NCI-H2107 (cell line): ENCODE measurements around the gene CCDC188.
"Not testable (repeated sequence)": the region's sequence is repeated elsewhere in the genome, so short reads cannot be mapped to it uniquely, and the experiment has no call there.

Experiments
- DNase-seq: peaks from one replicate; lab custom pipeline; 2025; lab: John Stamatoyannopoulos, UW

Gene CCDC188

GRCh38 chr22:20170170-20170569 lies 19.3 kb upstream of the CCDC188 start:
- no peak for DNase-seq

- no peak for DNase-seq
Measured at GRCh38 chr22:20169253-20169822, 18.5 kb upstream of the CCDC188 start.

GRCh38 chr22:20167643-20168322 lies 16.9 kb upstream of the CCDC188 start:
- no peak for DNase-seq

GRCh38 chr22:20166703-20167102 lies 15.8 kb upstream of the CCDC188 start:
- DNase-seq: no peak

- DNase-seq: no peak
Measured at GRCh38 chr22:20165913-20166312, 15.1 kb upstream of the CCDC188 start.

- DNase-seq: no peak
Measured at GRCh38 chr22:20165421-20165820, 14.6 kb upstream of the CCDC188 start.

- DNase-seq: no peak
Measured at GRCh38 chr22:20164863-20165262, 14.0 kb upstream of the CCDC188 start.

GRCh38 chr22:20160041-20160440 lies 9.2 kb upstream of the CCDC188 start:
- no peak for DNase-seq

GRCh38 chr22:20159531-20159930 lies 8.7 kb upstream of the CCDC188 start:
- not testable (repeated sequence) for DNase-seq

- no peak for DNase-seq
Measured at GRCh38 chr22:20159076-20159475, 8.2 kb upstream of the CCDC188 start.

GRCh38 chr22:20158391-20159036 lies 7.7 kb upstream of the CCDC188 start:
- no peak for DNase-seq

GRCh38 chr22:20157430-20158183 lies 6.8 kb upstream of the CCDC188 start:
- DNase-seq: no peak

- DNase-seq: peak; percentile 29
Measured at GRCh38 chr22:20156611-20157429, 6.0 kb upstream of the CCDC188 start.

- no peak for DNase-seq
Measured at GRCh38 chr22:20156042-20156389, 5.2 kb upstream of the CCDC188 start.

- no peak for DNase-seq
Measured at GRCh38 chr22:20155330-20156041, 4.6 kb upstream of the CCDC188 start.

GRCh38 chr22:20154602-20155187 lies 3.8 kb upstream of the CCDC188 start:
- no peak for DNase-seq

- no peak for DNase-seq
Measured at GRCh38 chr22:20153945-20154344, 3.1 kb upstream of the CCDC188 start.

- DNase-seq: no peak
Measured at GRCh38 chr22:20152464-20152890, 1.6 kb upstream of the CCDC188 start.

- DNase-seq: no peak
Measured at GRCh38 chr22:20151276-20151588, 377 bp upstream of the CCDC188 start.

GRCh38 chr22:20149257-20150250 lies 1.3 kb downstream of the CCDC188 start:
- no peak for DNase-seq
